ENCODE results near the gene FAF1.

- TF ChIP-seq POLR2A (IDR thresholded peaks at IDR 0.05), result no peak
- TF ChIP-seq, protein P1, sequence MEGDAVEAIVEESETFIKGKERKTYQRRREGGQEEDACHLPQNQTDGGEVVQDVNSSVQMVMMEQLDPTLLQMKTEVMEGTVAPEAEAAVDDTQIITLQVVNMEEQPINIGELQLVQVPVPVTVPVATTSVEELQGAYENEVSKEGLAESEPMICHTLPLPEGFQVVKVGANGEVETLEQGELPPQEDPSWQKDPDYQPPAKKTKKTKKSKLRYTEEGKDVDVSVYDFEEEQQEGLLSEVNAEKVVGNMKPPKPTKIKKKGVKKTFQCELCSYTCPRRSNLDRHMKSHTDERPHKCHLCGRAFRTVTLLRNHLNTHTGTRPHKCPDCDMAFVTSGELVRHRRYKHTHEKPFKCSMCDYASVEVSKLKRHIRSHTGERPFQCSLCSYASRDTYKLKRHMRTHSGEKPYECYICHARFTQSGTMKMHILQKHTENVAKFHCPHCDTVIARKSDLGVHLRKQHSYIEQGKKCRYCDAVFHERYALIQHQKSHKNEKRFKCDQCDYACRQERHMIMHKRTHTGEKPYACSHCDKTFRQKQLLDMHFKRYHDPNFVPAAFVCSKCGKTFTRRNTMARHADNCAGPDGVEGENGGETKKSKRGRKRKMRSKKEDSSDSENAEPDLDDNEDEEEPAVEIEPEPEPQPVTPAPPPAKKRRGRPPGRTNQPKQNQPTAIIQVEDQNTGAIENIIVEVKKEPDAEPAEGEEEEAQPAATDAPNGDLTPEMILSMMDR (IDR thresholded peaks at IDR 0.05), result no peak
These were observed 23.7 kb downstream of the FAF1 start for GRCh38 chr1:50936321-50936720.
